SU-DHL-6 (cell line): Measurements from ENCODE around the gene INAFM2.

Source experiments
- EZH2phosphoT487 ChIP-seq: fragments of 200-600 bp; sonication (generic), shearing (Covaris generic); conservative IDR thresholded peaks from 2 replicates; pipeline ENCODE4 v1.6.1; 2018; ENCODE audit warnings: mild to moderate bottlenecking, antibody characterized with exemption, low read length, moderate library complexity, mixed read lengths
- TF ChIP-seq, protein P1 (sequence below): fragments of 200-600 bp; sonication (generic); IDR thresholded peaks from one replicate; pipeline ENCODE4 v1.5.1; 2017; ENCODE audit warnings: antibody characterized with exemption, mild to moderate bottlenecking, low read length, moderate library complexity; ENCODE audit not compliant: insufficient read depth, poor library complexity, severe bottlenecking

GRCh38 chr15:40309344-40309862, 14.1 kb upstream of the INAFM2 start:
- TF ChIP-seq, protein P1, sequence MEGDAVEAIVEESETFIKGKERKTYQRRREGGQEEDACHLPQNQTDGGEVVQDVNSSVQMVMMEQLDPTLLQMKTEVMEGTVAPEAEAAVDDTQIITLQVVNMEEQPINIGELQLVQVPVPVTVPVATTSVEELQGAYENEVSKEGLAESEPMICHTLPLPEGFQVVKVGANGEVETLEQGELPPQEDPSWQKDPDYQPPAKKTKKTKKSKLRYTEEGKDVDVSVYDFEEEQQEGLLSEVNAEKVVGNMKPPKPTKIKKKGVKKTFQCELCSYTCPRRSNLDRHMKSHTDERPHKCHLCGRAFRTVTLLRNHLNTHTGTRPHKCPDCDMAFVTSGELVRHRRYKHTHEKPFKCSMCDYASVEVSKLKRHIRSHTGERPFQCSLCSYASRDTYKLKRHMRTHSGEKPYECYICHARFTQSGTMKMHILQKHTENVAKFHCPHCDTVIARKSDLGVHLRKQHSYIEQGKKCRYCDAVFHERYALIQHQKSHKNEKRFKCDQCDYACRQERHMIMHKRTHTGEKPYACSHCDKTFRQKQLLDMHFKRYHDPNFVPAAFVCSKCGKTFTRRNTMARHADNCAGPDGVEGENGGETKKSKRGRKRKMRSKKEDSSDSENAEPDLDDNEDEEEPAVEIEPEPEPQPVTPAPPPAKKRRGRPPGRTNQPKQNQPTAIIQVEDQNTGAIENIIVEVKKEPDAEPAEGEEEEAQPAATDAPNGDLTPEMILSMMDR: no peak
- TF ChIP-seq EZH2phosphoT487: no peak
